Measurements from ENCODE around the gene LCN15. TPM values are rescaled to one million over a fixed set of nuclear protein-coding genes. Genes with fewer than 3 reads are reported as not detected.
A peak's percentile ranks its signal among the peaks of the same experiment; 100 is the strongest.
"Not testable (repeated sequence)": the region's sequence is repeated elsewhere in the genome, so short reads cannot be mapped to it uniquely, and the experiment has no call there.

The LCN15 gene
- polyA plus RNA-seq, 1 donor from 2014 or later: not detected

DNA sequence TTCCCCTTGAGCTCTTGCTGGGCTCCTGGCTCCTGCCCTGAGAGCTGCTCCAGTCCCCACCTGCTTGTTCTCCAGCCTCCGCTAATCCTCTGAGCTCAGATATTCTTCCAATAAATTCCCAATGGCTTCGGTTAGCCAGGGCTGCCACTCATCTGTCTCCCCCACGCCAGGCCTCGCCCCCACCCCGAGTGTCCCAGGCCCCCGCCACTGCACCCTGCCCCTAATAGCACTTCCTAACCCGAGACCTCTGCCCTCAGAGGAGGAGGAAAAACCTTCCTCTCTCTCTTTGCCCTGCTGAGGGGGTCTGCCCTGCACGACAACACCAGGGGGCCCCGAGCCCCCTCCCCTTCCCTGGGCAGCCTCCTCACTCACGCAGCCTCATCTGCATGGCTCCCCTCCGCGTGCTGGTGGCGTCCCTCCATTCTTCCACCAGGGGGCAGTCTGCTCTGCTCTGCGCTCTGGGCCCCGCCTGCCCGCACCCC is 5.4 kb upstream of the LCN15 start:
- Histone ChIP-seq H3K27me3 (ENCODE audit: insufficient read depth, low read depth, low read length) (no peaks in the 10 kb centered on the region), H3K9ac (ENCODE audit: low read length) (no peak overlapping the region), H4K20me1 (ENCODE audit: insufficient read depth) (no peaks in the 10 kb centered on the region), H3K9me3 (ENCODE audit: low read length) (no peaks in the 10 kb centered on the region), H3K4me3 (ENCODE audit: low read length) (no peak overlapping the region), H3K9me2 (ENCODE audit: insufficient read depth, low read length) (no peaks in the 10 kb centered on the region), H3K36me3 (ENCODE audit: insufficient read depth, low read length) (no peaks in the 10 kb centered on the region), H3F3A (ENCODE audit: insufficient read depth, low read length, poor library complexity, severe bottlenecking) (no peaks in the 10 kb centered on the region), H2AFZ (ENCODE audit: low read depth, low read length) (no peak overlapping the region), H3K4me2 (ENCODE audit: low read length) (no peak overlapping the region), H3K79me2 (replicated peaks; ENCODE audit: insufficient read depth, low read length) (no peaks in the 10 kb centered on the region), H3K27ac (ENCODE audit: low read length) (no peak overlapping the region)
- TF ChIP-seq EZH2 (IDR thresholded peaks at IDR 0.05; ENCODE audit: borderline replicate concordance, insufficient read depth, low read length, poor library complexity, severe bottlenecking) (no peak), TAF1 (IDR thresholded peaks at IDR 0.05; ENCODE audit: low read depth) (no peak), RAD21 (conservative IDR thresholded peaks at IDR 0.05) (no peak), POLR2AphosphoS5 (IDR thresholded peaks at IDR 0.05) (no peak), SMC3 (conservative IDR thresholded peaks at IDR 0.05; ENCODE audit: poor library complexity) (no peak), EP300 (conservative IDR thresholded peaks at IDR 0.05; ENCODE audit: poor library complexity, severe bottlenecking) (no peak), MXI1 (conservative IDR thresholded peaks at IDR 0.05; ENCODE audit: poor library complexity, severe bottlenecking) (no peak)
- TF ChIP-seq, protein P1, sequence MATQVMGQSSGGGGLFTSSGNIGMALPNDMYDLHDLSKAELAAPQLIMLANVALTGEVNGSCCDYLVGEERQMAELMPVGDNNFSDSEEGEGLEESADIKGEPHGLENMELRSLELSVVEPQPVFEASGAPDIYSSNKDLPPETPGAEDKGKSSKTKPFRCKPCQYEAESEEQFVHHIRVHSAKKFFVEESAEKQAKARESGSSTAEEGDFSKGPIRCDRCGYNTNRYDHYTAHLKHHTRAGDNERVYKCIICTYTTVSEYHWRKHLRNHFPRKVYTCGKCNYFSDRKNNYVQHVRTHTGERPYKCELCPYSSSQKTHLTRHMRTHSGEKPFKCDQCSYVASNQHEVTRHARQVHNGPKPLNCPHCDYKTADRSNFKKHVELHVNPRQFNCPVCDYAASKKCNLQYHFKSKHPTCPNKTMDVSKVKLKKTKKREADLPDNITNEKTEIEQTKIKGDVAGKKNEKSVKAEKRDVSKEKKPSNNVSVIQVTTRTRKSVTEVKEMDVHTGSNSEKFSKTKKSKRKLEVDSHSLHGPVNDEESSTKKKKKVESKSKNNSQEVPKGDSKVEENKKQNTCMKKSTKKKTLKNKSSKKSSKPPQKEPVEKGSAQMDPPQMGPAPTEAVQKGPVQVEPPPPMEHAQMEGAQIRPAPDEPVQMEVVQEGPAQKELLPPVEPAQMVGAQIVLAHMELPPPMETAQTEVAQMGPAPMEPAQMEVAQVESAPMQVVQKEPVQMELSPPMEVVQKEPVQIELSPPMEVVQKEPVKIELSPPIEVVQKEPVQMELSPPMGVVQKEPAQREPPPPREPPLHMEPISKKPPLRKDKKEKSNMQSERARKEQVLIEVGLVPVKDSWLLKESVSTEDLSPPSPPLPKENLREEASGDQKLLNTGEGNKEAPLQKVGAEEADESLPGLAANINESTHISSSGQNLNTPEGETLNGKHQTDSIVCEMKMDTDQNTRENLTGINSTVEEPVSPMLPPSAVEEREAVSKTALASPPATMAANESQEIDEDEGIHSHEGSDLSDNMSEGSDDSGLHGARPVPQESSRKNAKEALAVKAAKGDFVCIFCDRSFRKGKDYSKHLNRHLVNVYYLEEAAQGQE (IDR thresholded peaks at IDR 0.05; ENCODE audit: borderline replicate concordance): no peak
- TF ChIP-seq, protein P2, sequence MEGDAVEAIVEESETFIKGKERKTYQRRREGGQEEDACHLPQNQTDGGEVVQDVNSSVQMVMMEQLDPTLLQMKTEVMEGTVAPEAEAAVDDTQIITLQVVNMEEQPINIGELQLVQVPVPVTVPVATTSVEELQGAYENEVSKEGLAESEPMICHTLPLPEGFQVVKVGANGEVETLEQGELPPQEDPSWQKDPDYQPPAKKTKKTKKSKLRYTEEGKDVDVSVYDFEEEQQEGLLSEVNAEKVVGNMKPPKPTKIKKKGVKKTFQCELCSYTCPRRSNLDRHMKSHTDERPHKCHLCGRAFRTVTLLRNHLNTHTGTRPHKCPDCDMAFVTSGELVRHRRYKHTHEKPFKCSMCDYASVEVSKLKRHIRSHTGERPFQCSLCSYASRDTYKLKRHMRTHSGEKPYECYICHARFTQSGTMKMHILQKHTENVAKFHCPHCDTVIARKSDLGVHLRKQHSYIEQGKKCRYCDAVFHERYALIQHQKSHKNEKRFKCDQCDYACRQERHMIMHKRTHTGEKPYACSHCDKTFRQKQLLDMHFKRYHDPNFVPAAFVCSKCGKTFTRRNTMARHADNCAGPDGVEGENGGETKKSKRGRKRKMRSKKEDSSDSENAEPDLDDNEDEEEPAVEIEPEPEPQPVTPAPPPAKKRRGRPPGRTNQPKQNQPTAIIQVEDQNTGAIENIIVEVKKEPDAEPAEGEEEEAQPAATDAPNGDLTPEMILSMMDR (IDR thresholded peaks at IDR 0.05; ENCODE audit: poor library complexity, severe bottlenecking): no peak

DNA sequence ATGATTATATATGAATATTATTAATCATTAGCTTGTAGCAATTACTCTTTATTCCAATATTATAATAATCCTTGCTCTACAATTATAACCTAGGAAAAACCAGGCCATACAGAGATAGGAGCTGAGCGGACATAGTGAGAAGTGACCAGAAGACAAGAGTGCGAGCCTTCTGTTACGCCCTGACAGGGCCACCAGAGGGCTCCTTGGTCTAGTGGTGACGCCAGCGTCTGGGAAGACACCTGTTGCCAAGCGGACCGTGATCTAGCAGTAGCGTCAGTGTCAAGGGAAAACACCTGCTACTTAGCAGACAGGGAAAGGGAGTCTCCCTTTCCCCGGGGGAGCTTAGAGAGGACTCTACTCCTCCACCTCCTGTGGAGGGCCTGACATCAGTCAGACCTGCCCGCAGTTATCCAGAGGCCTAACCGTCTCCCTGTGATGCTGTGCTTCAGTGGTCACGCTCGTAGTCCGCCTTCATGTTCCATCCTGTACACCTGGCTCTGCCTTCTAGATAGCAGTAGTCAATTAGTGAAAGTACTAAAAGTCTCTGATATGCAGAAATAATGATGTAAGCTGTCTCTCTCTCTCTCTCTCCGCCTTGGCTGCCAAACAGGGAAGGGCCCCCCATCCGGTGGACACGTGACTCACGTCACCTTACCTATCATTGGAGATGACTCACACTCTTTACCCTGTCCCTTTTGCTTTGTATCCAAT is 2.2 kb upstream of the LCN15 start:
- H3F3A ChIP-seq (ENCODE audit: insufficient read depth, low read length, poor library complexity, severe bottlenecking); H3K36me3 ChIP-seq (ENCODE audit: insufficient read depth, low read length); H3K9me3 ChIP-seq (ENCODE audit: low read length); H3K4me2 ChIP-seq (ENCODE audit: low read length); H3K4me3 ChIP-seq (ENCODE audit: low read length); H3K9me2 ChIP-seq (ENCODE audit: insufficient read depth, low read length); H2AFZ ChIP-seq (ENCODE audit: low read depth, low read length); H3K27ac ChIP-seq (ENCODE audit: low read length); H3K9ac ChIP-seq (ENCODE audit: low read length); H3K27me3 ChIP-seq (ENCODE audit: insufficient read depth, low read depth, low read length); H4K20me1 ChIP-seq (ENCODE audit: insufficient read depth); H3K79me2 ChIP-seq (replicated peaks; ENCODE audit: insufficient read depth, low read length): not testable (repeated sequence)
- TF ChIP-seq SMC3 (conservative IDR thresholded peaks at IDR 0.05; ENCODE audit: poor library complexity): peak; percentile 21
- TF ChIP-seq, protein P2 (IDR thresholded peaks at IDR 0.05; ENCODE audit: poor library complexity, severe bottlenecking): peak; percentile 42

DNA sequence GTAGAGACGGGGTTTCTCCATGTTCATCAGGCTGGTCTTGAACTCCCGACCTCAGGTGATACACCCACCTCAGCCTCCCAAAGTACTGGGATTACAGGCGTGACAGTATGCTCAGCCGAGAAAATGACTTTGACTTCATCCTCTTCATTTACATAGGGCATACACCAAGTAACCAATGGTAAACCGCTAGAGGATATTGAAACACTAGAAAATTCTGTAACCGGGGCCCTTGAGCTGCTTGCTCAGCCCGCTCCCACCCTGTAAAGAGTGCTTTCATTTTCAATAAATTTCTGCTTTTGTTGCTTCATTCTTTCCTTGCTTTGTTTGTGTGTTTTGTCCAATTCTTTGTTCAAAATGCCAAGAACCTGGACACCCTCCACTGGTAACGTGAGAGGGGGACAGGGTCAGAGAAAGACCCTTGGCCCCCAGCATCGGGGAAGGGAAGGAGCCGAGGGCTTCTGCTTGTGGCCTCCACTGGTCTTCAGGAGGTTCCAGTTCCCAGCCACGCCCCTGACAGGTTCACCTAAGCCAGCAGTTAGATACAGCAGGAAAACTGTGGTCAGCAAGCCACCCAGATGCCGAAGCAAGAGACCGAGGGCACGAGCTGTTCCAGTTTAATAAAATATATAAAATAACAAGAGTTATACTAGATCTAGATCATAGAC is 1.6 kb upstream of the LCN15 start:
- H3K36me3 ChIP-seq (ENCODE audit: insufficient read depth, low read length); H3K27me3 ChIP-seq (ENCODE audit: insufficient read depth, low read depth, low read length); H3K9me3 ChIP-seq (ENCODE audit: low read length); H2AFZ ChIP-seq (ENCODE audit: low read depth, low read length); H3K79me2 ChIP-seq (replicated peaks; ENCODE audit: insufficient read depth, low read length); H3F3A ChIP-seq (ENCODE audit: insufficient read depth, low read length, poor library complexity, severe bottlenecking); H3K27ac ChIP-seq (ENCODE audit: low read length); H3K9ac ChIP-seq (ENCODE audit: low read length); H3K4me2 ChIP-seq (ENCODE audit: low read length); H3K4me3 ChIP-seq (ENCODE audit: low read length); H3K9me2 ChIP-seq (ENCODE audit: insufficient read depth, low read length); H4K20me1 ChIP-seq (ENCODE audit: insufficient read depth): not testable (repeated sequence)
